Body of pancreas (tissue), 4 donors: ENCODE data around the gene TENM4. TPM values are rescaled to one million over a fixed set of nuclear protein-coding genes. Genes with fewer than 3 reads are reported as not detected.
A peak's percentile ranks its signal among the peaks of the same experiment; 100 is the strongest.

ENCODE experiments used
- ATAC-seq: fragments of 150-250 bp; one replicate; pipeline ENCODE4 v1.9.1; 2016
- DNase-seq, 4 donors: peaks; one replicate each; pipeline ENCODE4 v3.0.0-alpha.2; 2019
- H3K27ac ChIP-seq, 4 donors: fragments of 200-600 bp; sonication (generic); 1 replicate in 3 of 4; 2 replicates in 1 of 4; pipeline versions ENCODE4 v1.5.1 to v1.6.1; 2016 to 2019; ENCODE audit warnings: mild to moderate bottlenecking in 1 of 4, mixed read lengths in 1 of 4, moderate library complexity in 1 of 4
- H3K27me3 ChIP-seq, 2 donors: fragments of 200-600 bp; sonication (generic); one replicate each; pipeline ENCODE4 v1.6.0; 2016; ENCODE audit warnings: mild to moderate bottlenecking in 1 of 2
- H3K36me3 ChIP-seq, 2 donors: fragments of 200-600 bp; sonication (generic); replicated peaks in 1 of 2; 2 replicates each; pipeline ENCODE4 v1.5.1; 2016; ENCODE audit warnings: low read depth in 2 of 2; ENCODE audit not compliant: insufficient read depth in 1 of 2
- H3K4me1 ChIP-seq: fragments of 200-600 bp; sonication (generic); one replicate; pipeline ENCODE4 v1.6.0; 2016
- H3K4me3 ChIP-seq, 2 donors: fragments of 200-600 bp; sonication (generic); 1 replicate in 1 of 2; 2 replicates in 1 of 2; pipeline ENCODE4 v1.5.1; 2016 to 2019
- H3K9me3 ChIP-seq, 3 donors: fragments of 200-600 bp; sonication (generic); 1 replicate in 2 of 3; 2 replicates in 1 of 3; pipeline ENCODE4 v1.5.1; 2016
- POLR2A ChIP-seq, 3 donors: fragments of 450-650 bp; IDR thresholded peaks; one replicate each; pipeline ENCODE4 v1.6.1; 2016; ENCODE audit warnings: antibody characterized with exemption in 3 of 3, mild to moderate bottlenecking in 2 of 3
- WGBS, 2 donors: methylation state at CpG; one replicate each; pipeline ENCODE4 v1.1.5; 2017; 5-methylcytosine and 5-hydroxymethylcytosine counted together
- intact Hi-C: fragments of 100-400 bp; cut with DNase I; formaldehyde crosslinking; loops from one replicate; pipeline ENCODE4 v1.15.1; 2023
- total RNA-seq, 2 donors: library from RNA; depleted of rRNA; stranded (reverse); fragments of >200 nt; gene quantifications; one replicate each; pipeline ENCODE4 v1.1.0, GENCODE V29; 2016
- TF ChIP-seq, protein P1 (sequence below), 7 experiments: fragments of 450-650 bp in 4 of 7; fragments of 200-600 bp in 3 of 7; sonication (generic) in 3 of 7; IDR thresholded peaks; one replicate each; pipeline ENCODE4 v1.5.1; 2016 to 2019; ENCODE audit warnings: antibody characterized with exemption in 7 of 7

The TENM4 gene
- total RNA-seq, 2 donors from 2014 or later, result 0.78 to 6.6 TPM

DNA sequence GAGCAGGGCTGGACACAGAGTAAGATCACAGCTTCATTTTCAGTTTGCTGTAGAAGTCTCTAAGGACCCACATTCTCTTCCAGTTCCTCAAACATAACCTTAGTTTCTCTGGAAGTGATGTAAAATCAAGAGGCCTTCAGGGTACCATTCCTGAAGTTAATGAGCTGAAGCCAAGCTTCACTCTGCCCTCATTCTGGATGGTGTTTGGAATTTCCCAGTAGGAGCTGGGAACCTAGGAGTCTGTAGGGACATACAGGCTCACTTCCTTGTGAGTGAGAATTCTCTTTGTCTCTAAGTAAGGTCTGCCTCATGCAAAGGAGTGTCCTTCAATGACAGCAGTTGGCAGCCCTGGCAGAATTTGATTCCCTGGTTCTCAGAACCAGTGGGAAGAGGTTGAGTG is 723.8 kb downstream of the TENM4 start:
- intact Hi-C loops, result no loop called here
- H3K4me3 ChIP-seq, result no peak overlapping the region
- no peak for TF ChIP-seq POLR2A (IDR thresholded peaks at IDR 0.05)
- TF ChIP-seq, protein P1, sequence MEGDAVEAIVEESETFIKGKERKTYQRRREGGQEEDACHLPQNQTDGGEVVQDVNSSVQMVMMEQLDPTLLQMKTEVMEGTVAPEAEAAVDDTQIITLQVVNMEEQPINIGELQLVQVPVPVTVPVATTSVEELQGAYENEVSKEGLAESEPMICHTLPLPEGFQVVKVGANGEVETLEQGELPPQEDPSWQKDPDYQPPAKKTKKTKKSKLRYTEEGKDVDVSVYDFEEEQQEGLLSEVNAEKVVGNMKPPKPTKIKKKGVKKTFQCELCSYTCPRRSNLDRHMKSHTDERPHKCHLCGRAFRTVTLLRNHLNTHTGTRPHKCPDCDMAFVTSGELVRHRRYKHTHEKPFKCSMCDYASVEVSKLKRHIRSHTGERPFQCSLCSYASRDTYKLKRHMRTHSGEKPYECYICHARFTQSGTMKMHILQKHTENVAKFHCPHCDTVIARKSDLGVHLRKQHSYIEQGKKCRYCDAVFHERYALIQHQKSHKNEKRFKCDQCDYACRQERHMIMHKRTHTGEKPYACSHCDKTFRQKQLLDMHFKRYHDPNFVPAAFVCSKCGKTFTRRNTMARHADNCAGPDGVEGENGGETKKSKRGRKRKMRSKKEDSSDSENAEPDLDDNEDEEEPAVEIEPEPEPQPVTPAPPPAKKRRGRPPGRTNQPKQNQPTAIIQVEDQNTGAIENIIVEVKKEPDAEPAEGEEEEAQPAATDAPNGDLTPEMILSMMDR (IDR thresholded peaks at IDR 0.05), result no peak
- H3K27me3 ChIP-seq, result no peaks in the 10 kb centered on the region
- H3K9me3 ChIP-seq, result no peaks in the 10 kb centered on the region
- no peak for ATAC-seq
- no peaks in the 10 kb centered on the region for H3K36me3 ChIP-seq
- H3K27ac ChIP-seq, result no peak overlapping the region
- H3K4me1 ChIP-seq, result no peaks in the 10 kb centered on the region
- no peak for DNase-seq

- DNase-seq (peak; percentile 51 to 72 (median 57)), ATAC-seq (no peak)
- no peaks in the 10 kb centered on the region for H3K9me3 ChIP-seq
- H3K27me3 ChIP-seq, result no peaks in the 10 kb centered on the region
- TF ChIP-seq, protein P1 (IDR thresholded peaks at IDR 0.05), result peak; percentile 28 to 67 (median 61)
- TF ChIP-seq POLR2A (IDR thresholded peaks at IDR 0.05), result no peak
- intact Hi-C loops, result no loop called here
- H3K4me3 ChIP-seq, result no peak overlapping the region
- no peaks in the 10 kb centered on the region for H3K4me1 ChIP-seq
- no peaks in the 10 kb centered on the region for H3K36me3 ChIP-seq
- WGBS, 2 donors, result 28 to 35% methylated on average over 8 of the region's 8 CpGs
- H3K27ac ChIP-seq, result no peak overlapping the region
Observed at GRCh38 chr11:78715639-78716311, 725.1 kb downstream of the TENM4 start.

GRCh38 chr11:78714539-78714938 is 726.3 kb downstream of the TENM4 start:
- no peak for TF ChIP-seq POLR2A (IDR thresholded peaks at IDR 0.05)
- TF ChIP-seq, protein P1 (IDR thresholded peaks at IDR 0.05), result no peak
- H3K4me3 ChIP-seq, result no peak overlapping the region
- WGBS, 2 donors, result 36 to 44% methylated on average over 3 of the region's 3 CpGs
- H3K9me3 ChIP-seq, result no peaks in the 10 kb centered on the region
- H3K36me3 ChIP-seq, result no peaks in the 10 kb centered on the region
- intact Hi-C loops, result no loop called here
- ATAC-seq (no peak), DNase-seq (no peak)
- H3K4me1 ChIP-seq, result no peaks in the 10 kb centered on the region
- H3K27ac ChIP-seq, result no peak overlapping the region
- H3K27me3 ChIP-seq, result no peaks in the 10 kb centered on the region

- no peak for DNase-seq
- 91 to 92% methylated on average over 3 of the region's 3 CpGs for WGBS, 2 donors
- intact Hi-C loops, result no loop called here
Observed at GRCh38 chr11:78711735-78712134, 729.1 kb downstream of the TENM4 start.

More at GRCh38 chr11:78711735-78712134, 729.1 kb downstream of the TENM4 start:
- no peaks in the 10 kb centered on the region for H3K9me3 ChIP-seq
- ATAC-seq, result no peak
- H3K4me3 ChIP-seq, result no peak overlapping the region
- TF ChIP-seq, protein P1 (IDR thresholded peaks at IDR 0.05), result no peak
- TF ChIP-seq POLR2A (IDR thresholded peaks at IDR 0.05), result no peak
- H3K4me1 ChIP-seq, result no peaks in the 10 kb centered on the region
- H3K36me3 ChIP-seq, result no peaks in the 10 kb centered on the region
- H3K27ac ChIP-seq, result no peak overlapping the region
- no peaks in the 10 kb centered on the region for H3K27me3 ChIP-seq
